Esophagus muscularis mucosa (tissue), 4 donors: ENCODE results near the gene MRTFA. TPM values are rescaled to one million over a fixed set of nuclear protein-coding genes. Genes with fewer than 3 reads are reported as not detected.

ENCODE experiments used
- DNase-seq: peaks from one replicate; pipeline ENCODE4 v3.0.0-alpha.2; 2017; ENCODE audit errors: extremely low spot score
- H3K27ac ChIP-seq, 4 donors: fragments of 200-600 bp; sonication (generic); replicated peaks in 1 of 4; 1 replicate in 3 of 4; 2 replicates in 1 of 4; pipeline ENCODE4 v1.5.1; 2016 to 2019; ENCODE audit warnings: mild to moderate bottlenecking in 1 of 4
- H3K27me3 ChIP-seq, 4 donors: fragments of 200-600 bp; sonication (generic); one replicate each; pipeline versions ENCODE4 v1.5.1 to v1.6.0; 2016 to 2019
- H3K36me3 ChIP-seq, 4 donors: fragments of 200-600 bp; sonication (generic); one replicate each; pipeline ENCODE4 v1.5.1; 2016 to 2019
- H3K4me1 ChIP-seq, 4 donors: fragments of 200-600 bp; sonication (generic); one replicate each; pipeline ENCODE4 v1.5.1; 2016 to 2019
- H3K4me3 ChIP-seq, 4 donors: fragments of 200-600 bp; sonication (generic); 1 replicate in 2 of 4; 2 replicates in 2 of 4; pipeline ENCODE4 v1.5.1; 2016 to 2019; ENCODE audit warnings: mild to moderate bottlenecking in 4 of 4, moderate library complexity in 1 of 4
- H3K9me3 ChIP-seq, 4 donors: fragments of 200-600 bp; sonication (generic); 1 replicate in 3 of 4; 2 replicates in 1 of 4; pipeline ENCODE4 v1.5.1; 2016 to 2019
- CTCF ChIP-seq, 3 experiments: fragments of 200-600 bp in 2 of 3; fragments of 450-650 bp in 1 of 3; sonication (generic) in 2 of 3; IDR thresholded peaks; one replicate each; pipeline ENCODE4 v1.5.1; 2017 to 2019; ENCODE audit warnings: antibody characterized with exemption in 3 of 3, mild to moderate bottlenecking in 2 of 3, moderate library complexity in 1 of 3
- EP300 ChIP-seq: sonication (generic); formaldehyde crosslinking; IDR thresholded peaks from one replicate; pipeline ENCODE4 v1.6.1; 2017; ENCODE audit warnings: antibody characterized with exemption
- POLR2A ChIP-seq: fragments of 450-650 bp; IDR thresholded peaks from one replicate; pipeline ENCODE4 v1.6.1; 2017; ENCODE audit warnings: antibody characterized with exemption, moderate library complexity, mild to moderate bottlenecking, low read depth
- POLR2AphosphoS5 ChIP-seq, 2 donors: sonication (generic); formaldehyde crosslinking; IDR thresholded peaks; one replicate each; pipeline ENCODE4 v1.6.1; 2017; ENCODE audit warnings: antibody characterized with exemption in 2 of 2
- WGBS: methylation state at CpG from one replicate; pipeline ENCODE4 v1.1.5; 2018; 5-methylcytosine and 5-hydroxymethylcytosine counted together
- intact Hi-C: fragments of 100-400 bp; cut with DNase I; formaldehyde crosslinking; loops from one replicate; pipeline ENCODE4 v1.15.1; 2023
- total RNA-seq, 4 donors: library from RNA; depleted of rRNA; stranded (reverse); fragments of >200 nt; gene quantifications; one replicate each; pipeline versions ENCODE4 v1.1.0 to v1.2.1, GENCODE V29; 2016

MRTFA gene
- total RNA-seq, 4 donors from 2014 or later: 55.6 to 88.7 (median 73.6) TPM

GRCh38 chr22:40607506-40607905, 29.0 kb downstream of the MRTFA start:
- no peak overlapping the region for H3K4me3 ChIP-seq
- no peak overlapping the region for H3K27ac ChIP-seq
- WGBS: 58% methylated on average over 1 of the region's 1 CpG
- no peak for DNase-seq
- intact Hi-C loops: no loop called here
- no peaks in the 10 kb centered on the region for H3K36me3 ChIP-seq
- no peaks in the 10 kb centered on the region for H3K9me3 ChIP-seq
- H3K27me3 ChIP-seq: no peaks in the 10 kb centered on the region
- H3K4me1 ChIP-seq: peaks cover 44 to 83% (median 70%) of the 10 kb centered on the region in 4 donors
- TF ChIP-seq EP300 (no peak), POLR2A (no peak), CTCF (IDR thresholded peaks at IDR 0.05) (no peak), POLR2AphosphoS5 (IDR thresholded peaks at IDR 0.05) (no peak)

- Histone ChIP-seq H3K4me3 (no peak overlapping the region), H3K4me1 (peaks cover 44 to 83% (median 76%) of the 10 kb centered on the region in 4 donors), H3K27ac (no peak overlapping the region), H3K36me3 (no peaks in the 10 kb centered on the region), H3K27me3 (no peaks in the 10 kb centered on the region), H3K9me3 (no peaks in the 10 kb centered on the region)
- TF ChIP-seq CTCF (IDR thresholded peaks at IDR 0.05): no peak
- no peak for TF ChIP-seq POLR2A
- no peak for DNase-seq
- intact Hi-C loops: no loop called here
Observed at GRCh38 chr22:40606306-40606705, 30.2 kb downstream of the MRTFA start.

- Histone ChIP-seq H3K36me3 (no peaks in the 10 kb centered on the region), H3K4me3 (no peak overlapping the region), H3K9me3 (no peaks in the 10 kb centered on the region), H3K27ac (no peak overlapping the region), H3K27me3 (no peaks in the 10 kb centered on the region), H3K4me1 (peaks cover 45 to 83% (median 76%) of the 10 kb centered on the region in 4 donors)
- intact Hi-C loops: no loop called here
- TF ChIP-seq POLR2AphosphoS5 (IDR thresholded peaks at IDR 0.05) (no peak), EP300 (no peak), POLR2A (no peak), CTCF (IDR thresholded peaks at IDR 0.05) (no peak)
- DNase-seq: no peak
- 13% methylated on average over 1 of the region's 1 CpG for WGBS
Observed at GRCh38 chr22:40605761-40606160, 30.8 kb downstream of the MRTFA start.

- WGBS: 31% methylated on average over 4 of the region's 4 CpGs
- Histone ChIP-seq H3K27me3 (no peaks in the 10 kb centered on the region), H3K27ac (peak overlapping the region in 3 of 4 donors; percentile 18 to 52 (median 19)), H3K36me3 (no peaks in the 10 kb centered on the region), H3K9me3 (no peaks in the 10 kb centered on the region), H3K4me3 (no peak overlapping the region), H3K4me1 (peaks cover 43 to 79% (median 77%) of the 10 kb centered on the region in 4 donors)
- intact Hi-C loops: no loop called here
- DNase-seq: no peak
- TF ChIP-seq CTCF (IDR thresholded peaks at IDR 0.05) (no peak), POLR2A (no peak), EP300 (no peak), POLR2AphosphoS5 (IDR thresholded peaks at IDR 0.05) (no peak)
Observed at GRCh38 chr22:40603088-40603605, 33.4 kb downstream of the MRTFA start.

- Histone ChIP-seq H3K4me1 (peaks cover 50 to 83% (median 79%) of the 10 kb centered on the region in 4 donors), H3K27me3 (no peaks in the 10 kb centered on the region), H3K9me3 (no peaks in the 10 kb centered on the region), H3K27ac (peak overlapping the region in 2 of 4 donors; percentile 29 to 52), H3K36me3 (no peaks in the 10 kb centered on the region), H3K4me3 (no peak overlapping the region)
- TF ChIP-seq CTCF (IDR thresholded peaks at IDR 0.05): no peak
- TF ChIP-seq POLR2A: no peak
- TF ChIP-seq EP300: no peak
- TF ChIP-seq POLR2AphosphoS5 (IDR thresholded peaks at IDR 0.05): no peak
- intact Hi-C loops: no loop called here
- no peak for DNase-seq
- 78% methylated on average over 1 of the region's 1 CpG for WGBS
Observed at GRCh38 chr22:40602231-40602630, 34.3 kb downstream of the MRTFA start.
